H1 (cell line): Measurements from ENCODE around the gene SAFB2. TPM values are rescaled to one million over a fixed set of nuclear protein-coding genes. Genes with fewer than 3 reads are reported as not detected.

ENCODE experiments used
- CTCF ChIA-PET: fragments of 300-600 bp; sonication (Branson Sonifier 250); formaldehyde crosslinking; loops from one replicate; lab custom pipeline; 2021; ENCODE audit not compliant: partially characterized antibody; lab: Charles Lee
- POLR2A ChIA-PET: fragments of 300-600 bp; sonication (Branson Sonifier 250); formaldehyde crosslinking; loops from one replicate; lab custom pipeline; 2021; ENCODE audit warnings: inconsistent platforms; ENCODE audit not compliant: partially characterized antibody; lab: Charles Lee
- DNase-seq, 2 experiments: peaks; one replicate each; pipeline versions ENCODE4 v3.0.0 to v3.0.0-alpha.2; 2010 to 2022; ENCODE audit warnings: low spot score in 2 of 2, low read depth in 1 of 2, mixed read lengths in 1 of 2
- FAIRE-seq: peaks from 2 replicates; lab custom pipeline; 2011; peaks lifted over from hg19 to GRCh38; lab: Jason Lieb, UNC
- H2AFZ ChIP-seq: 2 replicates; pipeline ENCODE4 v1.8.1; 2012; ENCODE audit warnings: low read length, inconsistent platforms
- H2AK5ac ChIP-seq: 2 replicates; pipeline ENCODE4 v1.6.1; 2013; ENCODE audit warnings: low read depth, low read length
- H2BK120ac ChIP-seq: replicated peaks from 2 replicates; pipeline ENCODE3; 2013; ENCODE audit warnings: low read depth, low read length, inconsistent platforms
- H2BK12ac ChIP-seq: 2 replicates; pipeline ENCODE4 v1.6.1; 2013; ENCODE audit warnings: low read depth, low read length
- H2BK15ac ChIP-seq: 2 replicates; pipeline ENCODE4 v1.6.1; 2013; ENCODE audit warnings: low read length
- H2BK20ac ChIP-seq: 2 replicates; pipeline ENCODE4 v1.6.1; 2013; ENCODE audit warnings: low read length
- H2BK5ac ChIP-seq: 2 replicates; pipeline ENCODE4 v1.6.1; 2013; ENCODE audit warnings: low read depth, low read length
- H3K14ac ChIP-seq: 2 replicates; pipeline ENCODE4 v1.6.1; 2013; ENCODE audit warnings: inconsistent platforms; ENCODE audit not compliant: insufficient read length
- H3K18ac ChIP-seq: 2 replicates; pipeline ENCODE4 v1.6.1; 2013; ENCODE audit warnings: low read length; ENCODE audit errors: extremely low read depth
- H3K23ac ChIP-seq: 2 replicates; pipeline ENCODE4 v1.6.1; 2013; ENCODE audit warnings: inconsistent platforms; ENCODE audit not compliant: insufficient read length
- H3K23me2 ChIP-seq: 2 replicates; pipeline ENCODE4 v1.6.1; 2013; ENCODE audit warnings: low read depth, low read length
- H3K27ac ChIP-seq: 2 replicates; pipeline ENCODE4 v1.6.1; 2011; ENCODE audit warnings: low read depth, low read length, inconsistent platforms
- H3K27me3 ChIP-seq, 4 experiments: replicated peaks in 1 of 4; 1 replicate in 1 of 4; 2 replicates in 3 of 4; pipeline versions ENCODE4 v1.6.1 to v1.8.1; 2011 to 2013; ENCODE audit warnings: low read length in 3 of 4, mild to moderate bottlenecking in 3 of 4, inconsistent platforms in 2 of 4, mixed read lengths in 2 of 4, moderate library complexity in 1 of 4; ENCODE audit not compliant: control insufficient read depth in 3 of 4, insufficient read depth in 3 of 4; ENCODE audit errors: extremely low read depth in 1 of 4
- H3K36me3 ChIP-seq, 4 experiments: 2 replicates each; pipeline versions ENCODE4 v1.6.1 to v1.8.1; 2011 to 2013; ENCODE audit warnings: mild to moderate bottlenecking in 4 of 4, low read length in 3 of 4, moderate library complexity in 2 of 4, control low read depth in 1 of 4, inconsistent platforms in 1 of 4; ENCODE audit not compliant: insufficient read depth in 4 of 4, control insufficient read depth in 2 of 4
- H3K4ac ChIP-seq: replicated peaks from 2 replicates; pipeline ENCODE3; 2013; ENCODE audit warnings: low read length, low read depth, mixed read lengths, inconsistent platforms; ENCODE audit not compliant: insufficient read length
- H3K4me1 ChIP-seq, 4 experiments: replicated peaks in 1 of 4; 1 replicate in 1 of 4; 2 replicates in 3 of 4; pipeline versions ENCODE4 v1.6.1 to v1.8.1; 2011 to 2013; ENCODE audit warnings: low read length in 3 of 4, inconsistent platforms in 2 of 4, mixed read lengths in 1 of 4; ENCODE audit not compliant: insufficient read depth in 4 of 4, control insufficient read depth in 3 of 4
- H3K4me2 ChIP-seq, 2 experiments: 2 replicates each; pipeline versions ENCODE4 v1.6.1 to v1.8.1; 2011 to 2013; ENCODE audit warnings: low read depth in 2 of 2, low read length in 2 of 2, control low read depth in 1 of 2, inconsistent platforms in 1 of 2, mild to moderate bottlenecking in 1 of 2; ENCODE audit not compliant: insufficient read depth in 1 of 2
- H3K4me3 ChIP-seq, 4 experiments: fragments of 200-600, 300-600 bp in 1 of 4; sonication (generic), shearing (Covaris generic), sonication (Bioruptor Twin) in 1 of 4; 2 replicates each; pipeline versions ENCODE4 v1.5.1 to v1.8.1; 2011 to 2016; ENCODE audit warnings: low read length in 4 of 4, low read depth in 3 of 4, control low read depth in 2 of 4, inconsistent platforms in 2 of 4, mild to moderate bottlenecking in 2 of 4, mixed read lengths in 1 of 4, moderate library complexity in 1 of 4; ENCODE audit not compliant: insufficient read depth in 2 of 4; ENCODE audit errors: extremely low read depth in 1 of 4
- H3K56ac ChIP-seq: replicated peaks from 2 replicates; pipeline ENCODE3; 2013; ENCODE audit warnings: low read depth, mild to moderate bottlenecking, mixed read lengths, low read length, inconsistent platforms; ENCODE audit not compliant: insufficient read length
- H3K79me1 ChIP-seq: 2 replicates; pipeline ENCODE4 v1.6.1; 2013; ENCODE audit warnings: low read depth, low read length, control low read depth
- H3K79me2 ChIP-seq, 2 experiments: 2 replicates each; pipeline versions ENCODE4 v1.6.1 to v1.8.1; 2012 to 2013; ENCODE audit warnings: low read length in 2 of 2, mild to moderate bottlenecking in 2 of 2, inconsistent platforms in 1 of 2; ENCODE audit not compliant: insufficient read depth in 2 of 2, control insufficient read depth in 1 of 2
- H3K9ac ChIP-seq, 4 experiments: replicated peaks in 1 of 4; 1 replicate in 1 of 4; 2 replicates in 3 of 4; pipeline versions ENCODE4 v1.6.1 to v1.8.1; 2011 to 2013; ENCODE audit warnings: low read depth in 3 of 4, low read length in 3 of 4, control low read depth in 2 of 4, mild to moderate bottlenecking in 2 of 4, moderate library complexity in 2 of 4, inconsistent platforms in 1 of 4; ENCODE audit errors: extremely low read depth in 1 of 4
- H3K9me3 ChIP-seq, 2 experiments: 2 replicates each; pipeline versions ENCODE4 v1.6.1 to v1.8.1; 2012 to 2013; ENCODE audit warnings: mild to moderate bottlenecking in 2 of 2, moderate library complexity in 2 of 2, control low read depth in 1 of 2, inconsistent platforms in 1 of 2, low read depth in 1 of 2, low read length in 1 of 2, mixed read lengths in 1 of 2; ENCODE audit not compliant: insufficient read depth in 2 of 2
- H4K20me1 ChIP-seq, 2 experiments: replicated peaks in 1 of 2; 2 replicates each; pipeline versions ENCODE3 to v1.8.1; 2011 to 2013; ENCODE audit warnings: inconsistent platforms in 2 of 2, low read length in 2 of 2, mild to moderate bottlenecking in 1 of 2; ENCODE audit not compliant: insufficient read depth in 2 of 2, control insufficient read depth in 1 of 2
- H4K5ac ChIP-seq: 2 replicates; pipeline ENCODE4 v1.6.1; 2013; ENCODE audit warnings: low read length, low read depth, mixed read lengths, inconsistent platforms; ENCODE audit not compliant: insufficient read length
- H4K8ac ChIP-seq: 2 replicates; pipeline ENCODE4 v1.8.0; 2013; ENCODE audit warnings: mild to moderate bottlenecking, moderate library complexity, low read length, inconsistent platforms; ENCODE audit not compliant: insufficient read depth; ENCODE audit errors: extremely low read depth
- H4K91ac ChIP-seq: replicated peaks from 2 replicates; pipeline ENCODE3; 2013; ENCODE audit warnings: low read length, mixed read lengths, inconsistent platforms; ENCODE audit not compliant: insufficient read length
- CHD2 ChIP-seq: IDR thresholded peaks from 2 replicates; pipeline ENCODE4 v1.6.1; 2012; ENCODE audit warnings: low read length, improper control_type of control experiment
- HDAC6 ChIP-seq: IDR thresholded peaks from one replicate; pipeline ENCODE4 v1.7.1; 2012; ENCODE audit warnings: low read depth, mild to moderate bottlenecking, inconsistent platforms, low read length, moderate library complexity
- NANOG ChIP-seq: IDR thresholded peaks from 2 replicates; pipeline ENCODE4 v1.6.1; 2011; ENCODE audit warnings: low read length, low read depth, mild to moderate bottlenecking, inconsistent platforms; ENCODE audit not compliant: insufficient read depth, poor library complexity, severe bottlenecking
- RXRA ChIP-seq: IDR thresholded peaks from 2 replicates; pipeline ENCODE4 v1.6.1; 2011; ENCODE audit warnings: low read depth, mild to moderate bottlenecking, low read length, moderate library complexity; ENCODE audit not compliant: insufficient read depth
- SIX5 ChIP-seq: IDR thresholded peaks from 2 replicates; pipeline ENCODE4 v1.6.1; 2011; ENCODE audit warnings: mild to moderate bottlenecking, low read depth, low read length
- SRF ChIP-seq: IDR thresholded peaks from 2 replicates; pipeline ENCODE4 v1.6.1; 2011; ENCODE audit warnings: mild to moderate bottlenecking, low read depth, low read length, moderate library complexity
- TAF7 ChIP-seq: optimal IDR thresholded peaks from 2 replicates; pipeline ENCODE3; 2011; ENCODE audit warnings: low read depth, mild to moderate bottlenecking, inconsistent platforms, low read length, moderate library complexity, borderline replicate concordance
- WGBS, 2 experiments: shearing (Covaris generic) in 1 of 2; methylation state at CpG; one replicate each; pipeline versions ENCODE4 v1.1.6 to v1.1.7; 2013 to 2015; ENCODE audit warnings: low lambda C conversion rate in 2 of 2, mixed read lengths in 2 of 2, inconsistent platforms in 1 of 2, low coverage in 1 of 2, missing lambda C conversion rate in 1 of 2; ENCODE audit not compliant: insufficient replicate concordance in 2 of 2, insufficient coverage in 1 of 2, insufficient read length in 1 of 2; ENCODE audit errors: extremely low coverage in 1 of 2, missing lambda C conversion rate in 1 of 2; 5-methylcytosine and 5-hydroxymethylcytosine counted together
- polyA plus RNA-seq, 7 experiments: library from polyadenylated mRNA; depleted of rRNA in 3 of 7; stranded (reverse) in 5 of 7; unstranded in 2 of 7; fragments of >200 nt in 5 of 7; fragments of 200-250 nt in 2 of 7; gene quantifications; 1 replicate in 5 of 7; 2 replicates in 1 of 7; 4 replicates in 1 of 7; pipeline versions ENCODE4 v1.2.1 to v1.2.3, GENCODE V29; 2011 to 2013; ENCODE audit warnings: missing spikeins in 2 of 7, mixed read lengths in 2 of 7
- total RNA-seq: library from RNA; stranded (reverse); fragmentation: NEBNext Ultra II Directional; extraction: Animal tissue kit (Norgen Biotek cat#: 25700); gene quantifications from 2 replicates; pipeline ENCODE4 v1.2.1, GENCODE V29; 2021

The SAFB2 gene
- total and polyA plus RNA-seq, 2 of the 8 experiments (the other 6 are each of a cell fraction or from before 2014, with no cell fraction given) = 14.8 to 63.8 TPM

GRCh38 chr19:5624018-5624663 lies 1.6 kb upstream of the SAFB2 start:
- H3K79me2 ChIP-seq = peaks cover 62 to 93% of the 10 kb centered on the region in 2 experiments
- FAIRE-seq (no peak), DNase-seq (peak in 1 of 2 experiments; percentile 45)
- H2BK12ac ChIP-seq = no peak overlapping the region
- H3K27me3 ChIP-seq = no peaks in the 10 kb centered on the region
- no peak overlapping the region for H2AFZ ChIP-seq
- H3K36me3 ChIP-seq = peaks cover 11 to 56% (median 40%) of the 10 kb centered on the region in 4 experiments; a peak in 7 of 8 replicates
- H4K5ac ChIP-seq = no peak overlapping the region
- peaks cover 21 to 25% of the 10 kb centered on the region in 2 experiments for H4K20me1 ChIP-seq
- CTCF ChIA-PET = interaction anchor here (1.0 to 1.4 kb wide), 2 partner anchors 8 to 41 kb away, joined by 3 to 5 read pairs; no protein-coding TSS in a partner anchor
- H3K79me1 ChIP-seq = peaks cover 17% of the 10 kb centered on the region
- H4K91ac ChIP-seq = no peak overlapping the region
- H2BK120ac ChIP-seq = no peak overlapping the region
- H4K8ac ChIP-seq = no peak overlapping the region
- TF ChIP-seq SIX5 (no peak), NANOG (no peak), TAF7 (no peak), CHD2 (no peak), HDAC6 (no peak), SRF (no peak), RXRA (no peak)
- H3K18ac ChIP-seq = no peak overlapping the region
- H2BK15ac ChIP-seq = no peak overlapping the region
- peaks cover 2 to 14% (median 6%) of the 10 kb centered on the region in 4 experiments; a peak in 4 of 7 replicates for H3K4me1 ChIP-seq
- H2AK5ac ChIP-seq = no peak overlapping the region
- no peak overlapping the region for H2BK20ac ChIP-seq
- H3K14ac ChIP-seq = no peak overlapping the region
- peak overlapping the region; percentile 88 to 100 (median 98) for H3K4me3 ChIP-seq
- no peaks in the 10 kb centered on the region for H3K9me3 ChIP-seq
- no peak overlapping the region for H3K27ac ChIP-seq
- peak overlapping the region; percentile 90; the same call in 1 of the 2 replicates for H2BK5ac ChIP-seq
- H3K4ac ChIP-seq = no peak overlapping the region
- H3K56ac ChIP-seq = no peak overlapping the region
- no peak overlapping the region for H3K23ac ChIP-seq
- H3K4me2 ChIP-seq = peak overlapping the region; percentile 85 to 89
- H3K23me2 ChIP-seq = peaks cover 11% of the 10 kb centered on the region
- WGBS, 2 experiments = 11% methylated on average over 20 of the region's 20 CpGs; no CpG with 5 or more reads in 1 of the 2 experiments
- H3K9ac ChIP-seq = peak overlapping the region; percentile 90 to 96 (median 93)
- POLR2A ChIA-PET = interaction anchor here (0.7 to 3.4 kb wide), 15 partner anchors 8 to 69 kb away, joined by 3 to 25 read pairs (median 3); partner anchors contain the start of gene RPL36
